GM19328 (cell line): ENCODE data around the gene STAM.

Experiments used
- ATAC-seq: cut with Tn5 transposase; IDR thresholded peaks from one replicate; pipeline ENCODE4 v1.9.1; 2021; ENCODE audit warnings: mild to moderate bottlenecking, moderate library complexity; ENCODE audit not compliant: unreplicated experiment

STAM gene

DNA sequence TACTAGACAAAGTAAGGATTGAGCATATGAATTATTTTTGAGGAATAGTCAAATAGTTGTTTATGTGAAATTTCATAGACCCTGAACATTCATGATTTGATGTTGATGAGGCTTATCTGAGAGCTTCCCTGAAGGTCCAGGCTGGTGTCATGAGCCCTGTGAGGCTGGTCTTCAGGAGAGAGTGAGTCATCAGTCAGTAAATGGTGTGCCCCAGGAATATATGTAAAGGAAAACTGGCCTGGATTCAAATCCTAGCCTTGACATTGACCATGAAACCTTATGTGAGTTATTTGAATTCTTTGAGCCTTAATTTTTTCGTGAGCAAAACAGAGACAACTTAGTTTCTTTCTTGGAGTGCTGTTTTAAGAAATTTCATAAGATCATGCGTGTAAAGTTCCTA lies 114.2 kb downstream of the STAM start:
- no peak for ATAC-seq

DNA sequence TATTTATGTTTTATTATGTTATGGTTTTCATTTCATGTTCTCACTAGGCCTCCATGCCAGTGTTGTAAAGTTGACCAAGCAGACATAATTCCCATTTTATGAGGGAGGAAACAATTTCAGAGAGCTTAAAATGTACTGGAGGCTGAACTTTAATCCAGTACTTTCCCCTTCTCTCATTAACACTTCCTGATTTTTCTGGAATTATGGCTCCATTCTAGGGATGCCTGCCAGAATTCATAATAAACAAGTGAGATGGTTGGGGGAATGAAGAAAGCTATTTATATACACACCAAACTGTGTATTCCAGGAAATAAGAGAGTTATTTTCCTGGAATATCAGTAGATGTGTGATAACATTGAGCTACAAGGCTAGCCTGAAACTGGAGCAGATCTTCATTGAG lies 114.9 kb downstream of the STAM start:
- no peak for ATAC-seq

DNA sequence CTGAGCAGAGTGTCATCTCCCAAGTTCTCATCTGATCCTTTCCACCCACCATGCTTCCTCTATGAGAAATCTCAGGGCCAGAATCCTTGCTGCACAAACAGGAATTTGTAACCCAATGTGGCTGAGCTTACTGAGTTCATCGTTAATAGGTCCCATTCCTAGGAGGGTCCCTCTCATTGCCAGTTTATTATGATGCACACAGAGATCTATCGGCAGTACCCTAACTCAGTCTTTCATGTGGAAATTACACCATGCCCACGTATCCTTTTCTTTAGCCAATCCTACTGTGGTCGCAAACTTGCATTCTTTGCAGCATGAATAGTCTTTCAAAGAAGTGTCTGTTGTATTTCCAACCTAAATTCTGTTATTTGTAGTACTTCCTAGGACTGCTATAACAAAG lies 120.2 kb downstream of the STAM start:
- ATAC-seq, result no peak

DNA sequence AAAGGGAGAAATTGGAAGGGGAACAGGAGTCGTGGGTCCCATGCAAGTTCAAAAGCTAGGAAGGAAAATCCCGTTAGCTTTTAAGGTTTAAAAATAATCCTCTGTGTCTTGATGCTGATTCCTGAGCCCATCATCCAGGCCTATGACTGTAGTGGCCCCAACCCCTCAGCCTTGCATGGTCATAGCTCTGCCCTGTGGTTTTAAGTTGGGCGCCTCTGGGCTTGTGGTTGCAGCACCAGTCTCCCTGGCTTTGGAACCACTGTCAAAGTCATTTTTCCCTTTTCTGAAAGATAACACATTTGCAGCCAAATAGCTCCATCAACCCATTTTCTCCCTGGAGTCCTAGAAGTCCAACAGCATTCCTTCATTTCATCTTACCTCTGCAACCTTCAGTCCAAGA lies 121.7 kb downstream of the STAM start:
- no peak for ATAC-seq
